Astrocyte (in vitro differentiated cells and primary cell): ENCODE results near the gene CD180.

Experiments
- CTCF ChIP-seq: IDR thresholded peaks from 2 replicates; pipeline ENCODE4 v1.5.1; 2011; ENCODE audit warnings: low read depth, mild to moderate bottlenecking, inconsistent platforms, low read length, moderate library complexity; ENCODE audit not compliant: insufficient read depth
- EZH2 ChIP-seq: IDR thresholded peaks from 2 replicates; pipeline ENCODE4 v1.6.1; 2012; ENCODE audit warnings: mild to moderate bottlenecking, low read length, inconsistent platforms; ENCODE audit not compliant: insufficient read depth

GRCh38 chr5:67205981-67206380 lies 9.4 kb upstream of the CD180 start:
- TF ChIP-seq EZH2 = no peak
- TF ChIP-seq CTCF = no peak
